GM10266 (cell line): ENCODE measurements around the gene E2F2.

ENCODE experiments used
- DNase-seq: peaks from one replicate; pipeline ENCODE4 v3.0.0; 2012; ENCODE audit errors: extremely low spot score
- CTCF ChIP-seq: IDR thresholded peaks from 2 replicates; pipeline ENCODE4 v1.5.1; 2012; ENCODE audit warnings: mild to moderate bottlenecking, low read depth; ENCODE audit not compliant: control insufficient read depth, insufficient read depth; ENCODE audit errors: missing control alignments

E2F2 gene

GRCh38 chr1:23459338-23459757, 71.7 kb downstream of the E2F2 start:
- TF ChIP-seq CTCF: no peak
- no peak for DNase-seq
